Stomach (tissue), 4 donors: ENCODE measurements around the gene EML6.

Experiments used
- EP300 ChIP-seq: sonication (generic); formaldehyde crosslinking; IDR thresholded peaks from one replicate; pipeline ENCODE4 v1.6.1; 2017; ENCODE audit warnings: antibody characterized with exemption
- POLR2AphosphoS5 ChIP-seq, 3 donors: sonication (generic); formaldehyde crosslinking; IDR thresholded peaks; one replicate each; pipeline ENCODE4 v1.6.1; 2016; ENCODE audit warnings: antibody characterized with exemption in 3 of 3
- TF ChIP-seq, protein P1 (sequence below), 7 experiments: fragments of 450-650 bp in 4 of 7; fragments of 200-600 bp in 3 of 7; sonication (generic) in 3 of 7; IDR thresholded peaks; one replicate each; pipeline ENCODE4 v1.5.1; 2016 to 2019; ENCODE audit warnings: antibody characterized with exemption in 7 of 7, control low read depth in 2 of 7, mild to moderate bottlenecking in 1 of 7

DNA sequence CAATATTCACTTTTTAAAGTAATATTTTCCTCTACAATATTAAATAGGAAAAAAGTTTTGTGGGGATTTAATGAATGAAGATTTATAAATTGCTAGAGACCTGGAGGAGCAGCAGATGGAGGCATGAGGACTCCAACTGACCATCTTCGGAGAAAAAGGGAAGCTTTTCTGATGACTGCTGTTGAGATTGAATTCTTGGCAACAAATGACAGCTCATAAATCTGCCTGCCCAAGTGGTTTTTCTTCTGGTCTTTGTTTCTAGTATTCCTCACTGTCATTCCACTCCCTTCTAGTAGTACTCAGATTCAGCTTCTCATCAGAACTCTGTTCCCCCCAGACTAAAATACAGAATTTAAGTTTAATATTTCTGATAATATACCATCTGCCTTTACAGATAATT, 157.0 kb downstream of the EML6 start:
- TF ChIP-seq EP300, result no peak
- TF ChIP-seq, protein P1, sequence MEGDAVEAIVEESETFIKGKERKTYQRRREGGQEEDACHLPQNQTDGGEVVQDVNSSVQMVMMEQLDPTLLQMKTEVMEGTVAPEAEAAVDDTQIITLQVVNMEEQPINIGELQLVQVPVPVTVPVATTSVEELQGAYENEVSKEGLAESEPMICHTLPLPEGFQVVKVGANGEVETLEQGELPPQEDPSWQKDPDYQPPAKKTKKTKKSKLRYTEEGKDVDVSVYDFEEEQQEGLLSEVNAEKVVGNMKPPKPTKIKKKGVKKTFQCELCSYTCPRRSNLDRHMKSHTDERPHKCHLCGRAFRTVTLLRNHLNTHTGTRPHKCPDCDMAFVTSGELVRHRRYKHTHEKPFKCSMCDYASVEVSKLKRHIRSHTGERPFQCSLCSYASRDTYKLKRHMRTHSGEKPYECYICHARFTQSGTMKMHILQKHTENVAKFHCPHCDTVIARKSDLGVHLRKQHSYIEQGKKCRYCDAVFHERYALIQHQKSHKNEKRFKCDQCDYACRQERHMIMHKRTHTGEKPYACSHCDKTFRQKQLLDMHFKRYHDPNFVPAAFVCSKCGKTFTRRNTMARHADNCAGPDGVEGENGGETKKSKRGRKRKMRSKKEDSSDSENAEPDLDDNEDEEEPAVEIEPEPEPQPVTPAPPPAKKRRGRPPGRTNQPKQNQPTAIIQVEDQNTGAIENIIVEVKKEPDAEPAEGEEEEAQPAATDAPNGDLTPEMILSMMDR (IDR thresholded peaks at IDR 0.05), result no peak
- no peak for TF ChIP-seq POLR2AphosphoS5 (IDR thresholded peaks at IDR 0.05)
